Osteoblast (primary cell): ENCODE data around the gene ADGRD1. TPM values are rescaled to one million over a fixed set of nuclear protein-coding genes. Genes with fewer than 3 reads are reported as not detected.

Experiments
- DNase-seq: peaks from one replicate; pipeline ENCODE4 v3.0.0; 2011; ENCODE audit warnings: low spot score, mixed read lengths; ENCODE audit not compliant: insufficient read length; ENCODE audit errors: missing footprints
- H2AFZ ChIP-seq: 2 replicates; pipeline ENCODE4 v1.6.0; 2011; ENCODE audit warnings: mild to moderate bottlenecking, low read length
- H3K27ac ChIP-seq: 2 replicates; pipeline ENCODE4 v1.5.1; 2011; ENCODE audit warnings: mild to moderate bottlenecking, low read depth, low read length, moderate library complexity
- H3K27me3 ChIP-seq: 2 replicates; pipeline ENCODE4 v1.6.0; 2012; ENCODE audit warnings: mild to moderate bottlenecking, control low read depth, inconsistent platforms, low read length, moderate library complexity; ENCODE audit not compliant: insufficient read depth
- H3K36me3 ChIP-seq: 2 replicates; pipeline ENCODE4 v1.5.1; 2011; ENCODE audit warnings: mild to moderate bottlenecking, low read length, control low read depth, moderate library complexity; ENCODE audit not compliant: insufficient read depth
- H3K4me1 ChIP-seq: 2 replicates; pipeline ENCODE4 v1.5.1; 2011; ENCODE audit warnings: mild to moderate bottlenecking, low read length, control low read depth, moderate library complexity; ENCODE audit not compliant: insufficient read depth
- H3K4me2 ChIP-seq: 2 replicates; pipeline ENCODE4 v1.6.0; 2011; ENCODE audit warnings: mild to moderate bottlenecking, low read length; ENCODE audit not compliant: insufficient read depth
- H3K4me3 ChIP-seq: fragments of 200-600 bp; sonication (generic); 3 replicates; pipeline ENCODE4 v1.5.1; 2012; ENCODE audit warnings: mild to moderate bottlenecking, low read length, inconsistent platforms; ENCODE audit not compliant: insufficient read depth
- H3K79me2 ChIP-seq: 2 replicates; pipeline ENCODE4 v1.6.0; 2012; ENCODE audit warnings: mild to moderate bottlenecking, low read length, control low read depth, inconsistent platforms; ENCODE audit not compliant: insufficient read depth
- H3K9me3 ChIP-seq: 2 replicates; pipeline ENCODE4 v1.5.1; 2011; ENCODE audit warnings: low read depth, low read length, control low read depth
- H4K20me1 ChIP-seq: 2 replicates; pipeline ENCODE4 v1.6.0; 2012; ENCODE audit warnings: mild to moderate bottlenecking, low read length, control low read depth; ENCODE audit not compliant: insufficient read depth
- total RNA-seq: library from RNA; depleted of rRNA; stranded (reverse); fragments of >200 nt; gene quantifications from 2 replicates; pipeline ENCODE4 v1.2.3, GENCODE V29; 2012
- TF ChIP-seq, protein P1 (sequence below): IDR thresholded peaks from 2 replicates; pipeline ENCODE4 v1.5.1; 2011; ENCODE audit warnings: mild to moderate bottlenecking, low read depth, low read length, moderate library complexity; ENCODE audit errors: extremely low read depth

Gene ADGRD1
- total RNA-seq, 1 donor, result 0.72 TPM

DNA sequence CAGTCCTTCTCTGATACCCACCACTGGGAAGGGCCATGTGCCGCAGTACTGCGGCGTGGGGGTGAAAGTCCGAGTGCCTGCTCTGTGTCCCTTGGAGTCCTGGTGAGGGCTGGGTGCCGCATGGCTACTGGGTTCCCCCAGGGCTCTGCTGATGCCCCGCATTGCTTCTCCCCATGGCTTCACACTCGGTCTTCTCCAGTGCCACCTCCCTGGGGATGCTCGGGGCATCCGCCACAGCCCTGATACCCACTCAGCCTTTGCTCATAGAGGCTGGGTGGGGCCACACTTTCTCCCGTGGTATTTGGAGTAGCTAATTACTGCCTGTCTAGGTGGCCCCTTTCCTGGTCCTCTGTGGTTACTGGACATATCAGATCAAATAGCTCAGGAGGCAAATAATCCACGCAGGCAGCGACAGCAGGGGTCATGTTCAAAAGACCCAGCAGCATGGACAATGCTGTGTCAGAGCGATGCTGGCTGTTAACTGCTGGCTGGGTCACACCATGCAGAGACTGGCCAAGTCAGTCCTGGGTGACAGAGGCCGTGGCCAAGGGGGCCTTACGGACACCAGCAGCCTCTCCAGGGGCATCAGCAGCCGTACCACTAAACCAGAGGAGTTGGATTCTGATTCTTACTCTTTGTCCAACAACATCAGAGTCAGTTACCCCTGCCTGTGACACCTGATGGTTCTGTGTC, 106.5 kb downstream of the ADGRD1 start:
- H3K27me3 ChIP-seq, result no peaks in the 10 kb centered on the region
- H3K36me3 ChIP-seq, result no peaks in the 10 kb centered on the region
- no peak overlapping the region for H2AFZ ChIP-seq
- H4K20me1 ChIP-seq, result no peaks in the 10 kb centered on the region
- H3K79me2 ChIP-seq, result no peaks in the 10 kb centered on the region
- no peak overlapping the region for H3K4me2 ChIP-seq
- no peak for DNase-seq
- H3K27ac ChIP-seq, result no peak overlapping the region
- H3K9me3 ChIP-seq, result no peaks in the 10 kb centered on the region
- TF ChIP-seq, protein P1, sequence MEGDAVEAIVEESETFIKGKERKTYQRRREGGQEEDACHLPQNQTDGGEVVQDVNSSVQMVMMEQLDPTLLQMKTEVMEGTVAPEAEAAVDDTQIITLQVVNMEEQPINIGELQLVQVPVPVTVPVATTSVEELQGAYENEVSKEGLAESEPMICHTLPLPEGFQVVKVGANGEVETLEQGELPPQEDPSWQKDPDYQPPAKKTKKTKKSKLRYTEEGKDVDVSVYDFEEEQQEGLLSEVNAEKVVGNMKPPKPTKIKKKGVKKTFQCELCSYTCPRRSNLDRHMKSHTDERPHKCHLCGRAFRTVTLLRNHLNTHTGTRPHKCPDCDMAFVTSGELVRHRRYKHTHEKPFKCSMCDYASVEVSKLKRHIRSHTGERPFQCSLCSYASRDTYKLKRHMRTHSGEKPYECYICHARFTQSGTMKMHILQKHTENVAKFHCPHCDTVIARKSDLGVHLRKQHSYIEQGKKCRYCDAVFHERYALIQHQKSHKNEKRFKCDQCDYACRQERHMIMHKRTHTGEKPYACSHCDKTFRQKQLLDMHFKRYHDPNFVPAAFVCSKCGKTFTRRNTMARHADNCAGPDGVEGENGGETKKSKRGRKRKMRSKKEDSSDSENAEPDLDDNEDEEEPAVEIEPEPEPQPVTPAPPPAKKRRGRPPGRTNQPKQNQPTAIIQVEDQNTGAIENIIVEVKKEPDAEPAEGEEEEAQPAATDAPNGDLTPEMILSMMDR, result no peak
- no peaks in the 10 kb centered on the region for H3K4me1 ChIP-seq
- H3K4me3 ChIP-seq, result no peak overlapping the region

DNA sequence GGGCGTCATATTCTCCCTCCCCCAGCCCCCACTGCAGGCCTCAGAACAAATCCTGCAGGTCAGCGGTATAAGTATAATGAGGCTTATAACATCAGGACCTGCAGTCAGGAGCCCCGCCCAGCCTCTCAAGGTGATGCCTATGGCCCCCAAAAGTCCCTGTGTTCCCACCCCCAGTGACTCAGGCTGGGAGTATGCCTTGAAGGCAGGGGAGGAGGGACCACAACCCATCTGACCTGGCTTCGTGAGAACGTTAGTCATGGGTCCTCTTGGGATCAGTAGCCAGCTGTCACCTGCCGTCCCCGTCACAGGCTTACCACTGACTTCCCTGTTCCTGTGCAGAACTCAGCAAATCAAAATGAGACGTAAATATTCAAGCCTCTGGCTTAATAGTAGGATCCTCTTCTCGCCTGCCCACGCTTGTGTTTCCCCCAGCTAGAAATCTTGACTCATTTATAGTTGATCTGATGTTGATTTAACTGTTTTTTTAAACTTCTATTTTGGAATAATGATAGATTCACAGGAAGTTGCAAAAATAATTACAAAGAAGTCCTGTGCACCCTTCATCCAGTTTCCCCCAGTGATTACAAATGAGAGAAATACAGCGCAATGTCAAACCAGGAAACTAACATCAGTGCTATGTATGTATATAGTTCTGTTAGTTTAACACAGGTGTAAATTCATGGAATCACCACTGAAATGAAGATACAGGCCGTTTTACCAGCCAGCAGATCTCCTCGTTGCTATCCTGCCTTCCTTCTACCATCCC, 107.5 kb downstream of the ADGRD1 start:
- H3K27ac ChIP-seq, result no peak overlapping the region
- TF ChIP-seq, protein P1, result no peak
- no peaks in the 10 kb centered on the region for H3K36me3 ChIP-seq
- peak; percentile 50 for DNase-seq
- H3K27me3 ChIP-seq, result no peaks in the 10 kb centered on the region
- no peaks in the 10 kb centered on the region for H4K20me1 ChIP-seq
- H3K4me1 ChIP-seq, result no peaks in the 10 kb centered on the region
- H3K9me3 ChIP-seq, result no peaks in the 10 kb centered on the region
- H3K4me3 ChIP-seq, result no peak overlapping the region
- no peaks in the 10 kb centered on the region for H3K79me2 ChIP-seq
- H3K4me2 ChIP-seq, result no peak overlapping the region
- no peak overlapping the region for H2AFZ ChIP-seq

DNA sequence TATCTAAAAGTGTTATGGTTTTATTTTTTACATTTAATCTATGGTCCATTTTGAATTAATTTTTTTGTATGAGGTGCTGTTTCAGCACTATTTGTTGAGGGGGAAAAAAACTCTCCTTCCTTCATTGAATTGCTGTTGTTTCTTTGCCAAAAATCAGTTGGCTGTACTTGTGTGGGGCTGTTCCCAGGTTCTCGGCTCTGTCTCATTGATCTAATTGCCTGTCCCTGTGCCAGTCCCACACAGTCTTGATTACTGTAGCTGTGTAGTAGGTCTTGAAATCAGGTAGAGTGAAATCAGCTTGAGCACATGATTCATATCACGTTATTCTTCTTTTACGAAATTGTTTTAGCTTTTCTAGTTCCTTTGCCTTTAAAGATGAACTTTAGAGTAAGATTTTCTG, 109.7 kb downstream of the ADGRD1 start:
- no peaks in the 10 kb centered on the region for H3K27me3 ChIP-seq
- H3K4me3 ChIP-seq, result no peak overlapping the region
- H3K4me1 ChIP-seq, result no peaks in the 10 kb centered on the region
- H4K20me1 ChIP-seq, result no peaks in the 10 kb centered on the region
- TF ChIP-seq, protein P1, result no peak
- DNase-seq, result no peak
- no peaks in the 10 kb centered on the region for H3K9me3 ChIP-seq
- no peaks in the 10 kb centered on the region for H3K36me3 ChIP-seq
- no peak overlapping the region for H3K27ac ChIP-seq
- H3K79me2 ChIP-seq, result no peaks in the 10 kb centered on the region
- no peak overlapping the region for H2AFZ ChIP-seq
- H3K4me2 ChIP-seq, result no peak overlapping the region

DNA sequence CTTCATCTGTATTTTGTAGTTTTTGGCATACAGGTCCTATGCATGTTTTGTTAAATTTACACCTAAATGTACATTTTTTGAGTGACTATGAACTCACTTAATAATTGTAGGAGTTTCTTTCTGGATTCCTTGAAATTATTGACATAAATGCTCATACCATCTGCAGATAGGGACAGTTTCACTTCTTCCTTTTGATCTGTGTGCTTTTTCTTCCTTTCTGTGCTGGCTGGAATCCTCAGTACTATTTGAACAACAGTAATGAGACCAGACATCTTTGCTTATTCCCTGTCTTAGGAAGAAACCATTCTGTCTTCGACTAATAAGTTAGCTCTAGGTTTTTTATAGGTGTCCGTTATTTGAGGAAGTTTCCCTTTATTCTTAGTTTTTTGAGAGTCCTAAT, 110.3 kb downstream of the ADGRD1 start:
- Histone ChIP-seq H3K4me1 (no peaks in the 10 kb centered on the region), H3K4me2 (no peak overlapping the region), H2AFZ (no peak overlapping the region), H3K36me3 (no peaks in the 10 kb centered on the region), H3K27me3 (no peaks in the 10 kb centered on the region), H4K20me1 (no peaks in the 10 kb centered on the region), H3K4me3 (no peak overlapping the region), H3K27ac (no peak overlapping the region), H3K9me3 (no peaks in the 10 kb centered on the region), H3K79me2 (no peaks in the 10 kb centered on the region)
- TF ChIP-seq, protein P1, result no peak
- DNase-seq, result no peak
